Measurements from ENCODE around the gene SPIRE2. TPM values are rescaled to one million over a fixed set of nuclear protein-coding genes. Genes with fewer than 3 reads are reported as not detected.

Gene SPIRE2
- total RNA-seq, 1 experiment from 2014 or later: 21.7 TPM

- no peak overlapping the region for H3K4me3 ChIP-seq (ENCODE audit: low read depth in 2 of 2, low read length in 2 of 2)
- no peak for ATAC-seq
- CTCF ChIA-PET: no interaction called here
- no peak for TF ChIP-seq CTCF (IDR thresholded peaks at IDR 0.05)
- TF ChIP-seq POLR2AphosphoS5 (IDR thresholded peaks at IDR 0.05; ENCODE audit: low read depth, low read length): no peak
- intact Hi-C loops (cut with micrococcal nuclease; ENCODE audit: unreplicated experiment) (no loop called here), in situ Hi-C loops (cut with HindIII; ENCODE audit: low pct_unique_long_range_greater_than_20kb, low sequenced_read_pairs) (no loop called here)
- DNase-seq (ENCODE audit: low read depth, low spot score): no peak
- H3K27ac ChIP-seq (ENCODE audit: low read length): no peak overlapping the region
- POLR2A ChIA-PET: no interaction called here
- no peaks in the 10 kb centered on the region for H3K4me1 ChIP-seq (ENCODE audit: control insufficient read depth, insufficient read depth, low read length)
- peaks cover 11% of the 10 kb centered on the region; the same call in 1 of the 2 replicates for H3K36me3 ChIP-seq (ENCODE audit: control insufficient read depth, insufficient read depth, low read length)
- H3K9me3 ChIP-seq (ENCODE audit: control insufficient read depth, insufficient read depth, low read depth, low read length): no peaks in the 10 kb centered on the region
- no peaks in the 10 kb centered on the region for H3K27me3 ChIP-seq (ENCODE audit: control insufficient read depth, insufficient read depth, low read length)
- BruUV-seq (replicated peaks): no TSS peak
These were observed 55.2 kb downstream of the SPIRE2 start for GRCh38 chr16:89883346-89884040.

- no peaks in the 10 kb centered on the region for H3K27me3 ChIP-seq (ENCODE audit: control insufficient read depth, insufficient read depth, low read length)
- peaks cover 11% of the 10 kb centered on the region; the same call in 1 of the 2 replicates for H3K36me3 ChIP-seq (ENCODE audit: control insufficient read depth, insufficient read depth, low read length)
- H3K4me3 ChIP-seq (ENCODE audit: low read depth in 2 of 2, low read length in 2 of 2): no peak overlapping the region
- TSS peak; percentile 19 for BruUV-seq (replicated peaks)
- ChIA-PET CTCF (no interaction called here), POLR2A (no interaction called here)
- no peaks in the 10 kb centered on the region for H3K9me3 ChIP-seq (ENCODE audit: control insufficient read depth, insufficient read depth, low read depth, low read length)
- H3K27ac ChIP-seq (ENCODE audit: low read length): no peak overlapping the region
- ATAC-seq (no peak), DNase-seq (ENCODE audit: low read depth, low spot score) (no peak)
- in situ Hi-C loops (cut with HindIII; ENCODE audit: low pct_unique_long_range_greater_than_20kb, low sequenced_read_pairs): no loop called here
- TF ChIP-seq TCF7L2 (IDR thresholded peaks at IDR 0.05; ENCODE audit: low read depth, low read length) (no peak), POLR2AphosphoS5 (IDR thresholded peaks at IDR 0.05; ENCODE audit: low read depth, low read length) (no peak), REST (IDR thresholded peaks at IDR 0.05; ENCODE audit: insufficient read depth in 1 of 2, low read depth in 2 of 2, low read length in 1 of 2) (no peak), SIN3A (IDR thresholded peaks at IDR 0.05; ENCODE audit: borderline replicate concordance, insufficient read depth, low read depth, low read length) (no peak), CTCF (IDR thresholded peaks at IDR 0.05) (no peak)
- intact Hi-C loops (cut with micrococcal nuclease; ENCODE audit: unreplicated experiment): no loop called here
- H3K4me1 ChIP-seq (ENCODE audit: control insufficient read depth, insufficient read depth, low read length): no peaks in the 10 kb centered on the region
These were observed 55.8 kb downstream of the SPIRE2 start for GRCh38 chr16:89884041-89884421.

Measured in Panc1 (cell line).